Keratinocyte (primary cell): ENCODE results near the gene BNC2. TPM values are rescaled to one million over a fixed set of nuclear protein-coding genes. Genes with fewer than 3 reads are reported as not detected.

ENCODE experiments used
- DNase-seq: peaks from one replicate; pipeline ENCODE4 v3.0.0-alpha.2; 2011; ENCODE audit warnings: low read depth, missing footprints, low spot score
- FAIRE-seq: peaks from 2 replicates; lab custom pipeline; 2011; peaks lifted over from hg19 to GRCh38; lab: Jason Lieb, UNC
- H2AFZ ChIP-seq: 2 replicates; pipeline ENCODE4 v1.6.0; 2012; ENCODE audit warnings: low read length, control low read depth, inconsistent platforms; ENCODE audit not compliant: control insufficient read depth
- H3K27ac ChIP-seq: 2 replicates; pipeline ENCODE4 v1.5.1; 2011; ENCODE audit warnings: low read length; ENCODE audit not compliant: control insufficient read depth, insufficient read depth
- H3K27me3 ChIP-seq: 3 replicates; pipeline ENCODE4 v1.6.0; 2011; ENCODE audit warnings: low read length; ENCODE audit not compliant: control insufficient read depth, insufficient read depth; ENCODE audit errors: extremely low read depth
- H3K36me3 ChIP-seq, 2 experiments: 2 replicates in 1 of 2; 3 replicates in 1 of 2; pipeline ENCODE4 v1.5.1; 2011; ENCODE audit warnings: low read length in 2 of 2, mild to moderate bottlenecking in 1 of 2; ENCODE audit not compliant: control insufficient read depth in 2 of 2, insufficient read depth in 2 of 2; ENCODE audit errors: extremely low read depth in 1 of 2
- H3K4me1 ChIP-seq: 3 replicates; pipeline ENCODE4 v1.5.1; 2011; ENCODE audit warnings: low read length; ENCODE audit not compliant: control insufficient read depth, insufficient read depth; ENCODE audit errors: extremely low read depth
- H3K4me2 ChIP-seq: 3 replicates; pipeline ENCODE4 v1.6.0; 2011; ENCODE audit warnings: low read depth, low read length; ENCODE audit not compliant: control insufficient read depth, insufficient read depth; ENCODE audit errors: extremely low read depth
- H3K4me3 ChIP-seq, 3 experiments: fragments of 200-600 bp in 1 of 3; sonication (generic) in 1 of 3; 2 replicates in 2 of 3; 3 replicates in 1 of 3; pipeline ENCODE4 v1.5.1; 2011 to 2016; ENCODE audit warnings: low read length in 3 of 3, mild to moderate bottlenecking in 3 of 3, control low read depth in 2 of 3, inconsistent platforms in 1 of 3, low read depth in 1 of 3, mixed read lengths in 1 of 3, mixed run types in 1 of 3, moderate library complexity in 1 of 3; ENCODE audit not compliant: control insufficient read depth in 2 of 3, insufficient read depth in 2 of 3; ENCODE audit errors: extremely low read depth in 1 of 3
- H3K79me2 ChIP-seq: 2 replicates; pipeline ENCODE4 v1.6.0; 2012; ENCODE audit warnings: low read length; ENCODE audit not compliant: control insufficient read depth, insufficient read depth
- H3K9ac ChIP-seq: 3 replicates; pipeline ENCODE4 v1.6.0; 2011; ENCODE audit warnings: low read length; ENCODE audit not compliant: control insufficient read depth, insufficient read depth; ENCODE audit errors: extremely low read depth
- H3K9me1 ChIP-seq: 3 replicates; pipeline ENCODE4 v1.6.0; 2011; ENCODE audit warnings: low read length; ENCODE audit not compliant: control insufficient read depth, insufficient read depth; ENCODE audit errors: extremely low read depth
- H3K9me3 ChIP-seq: 2 replicates; pipeline ENCODE4 v1.5.1; 2012; ENCODE audit warnings: low read depth, low read length; ENCODE audit not compliant: control insufficient read depth
- H4K20me1 ChIP-seq: 3 replicates; pipeline ENCODE4 v1.6.0; 2011; ENCODE audit warnings: low read length; ENCODE audit not compliant: control insufficient read depth, insufficient read depth; ENCODE audit errors: extremely low read depth
- CTCF ChIP-seq, 3 experiments: IDR thresholded peaks in 1 of 3; conservative IDR thresholded peaks in 1 of 3; optimal IDR thresholded peaks in 1 of 3; 2 replicates in 2 of 3; 3 replicates in 1 of 3; pipeline versions ENCODE3 to v1.5.1; 2011; ENCODE audit warnings: low read length in 3 of 3, mild to moderate bottlenecking in 3 of 3, moderate library complexity in 2 of 3, control low read depth in 1 of 3, inconsistent platforms in 1 of 3; ENCODE audit not compliant: insufficient read depth in 2 of 3; ENCODE audit errors: extremely low read depth in 1 of 3
- EZH2 ChIP-seq: IDR thresholded peaks from one replicate; pipeline ENCODE4 v1.6.1; 2012; ENCODE audit warnings: inconsistent platforms, mild to moderate bottlenecking, low read length, moderate library complexity
- dilution Hi-C: fragments of 300-500 bp; cut with MboI; formaldehyde crosslinking; loops from one replicate; pipeline ENCODE4 v1.7.0; 2020; ENCODE audit warnings: low sequenced_read_pairs; ENCODE audit not compliant: extremely low pct_ligation_motif_present
- polyA plus RNA-seq, 5 experiments: library from polyadenylated mRNA; depleted of rRNA in 3 of 5; stranded (reverse) in 3 of 5; stranded (forward) in 1 of 5; unstranded in 1 of 5; fragments of >200 nt; gene quantifications; 1 replicate in 1 of 5; 2 replicates in 3 of 5; 3 replicates in 1 of 5; pipeline versions ENCODE4 v1.2.1 to v1.2.3, GENCODE V29; 2011 to 2012; ENCODE audit warnings: missing spikeins in 2 of 5, low read depth in 1 of 5, low replicate concordance in 1 of 5

The BNC2 gene
- polyA plus RNA-seq, 1 donor (not counting 4 experiments of a cell fraction or from before 2014, with no cell fraction given): 1.1 TPM

- H3K4me2 ChIP-seq: no peak overlapping the region
- no peak overlapping the region for H3K4me3 ChIP-seq
- dilution Hi-C loops: no loop called here
- H3K36me3 ChIP-seq: no peaks in the 10 kb centered on the region
- H3K27me3 ChIP-seq: no peaks in the 10 kb centered on the region
- no peaks in the 10 kb centered on the region for H3K9me1 ChIP-seq
- no peaks in the 10 kb centered on the region for H3K79me2 ChIP-seq
- H3K27ac ChIP-seq: no peak overlapping the region
- H3K4me1 ChIP-seq: no peaks in the 10 kb centered on the region
- no peaks in the 10 kb centered on the region for H4K20me1 ChIP-seq
- TF ChIP-seq EZH2 (no peak), CTCF (optimal IDR thresholded peaks at IDR 0.05 in 1 of 3, IDR thresholded peaks at IDR 0.05 in 1 of 3, conservative IDR thresholded peaks at IDR 0.05 in 1 of 3; ENCODE audit: extremely low read depth in 1 of 3, insufficient read depth in 2 of 3, low read length in 3 of 3) (no peak)
- H3K9me3 ChIP-seq: no peaks in the 10 kb centered on the region
- DNase-seq (no peak), FAIRE-seq (no peak)
- H2AFZ ChIP-seq: no peak overlapping the region
- no peak overlapping the region for H3K9ac ChIP-seq
These were observed 66.8 kb downstream of the BNC2 start for GRCh38 chr9:16803648-16804047.

- DNase-seq (no peak), FAIRE-seq (no peak)
- H3K9me1 ChIP-seq: no peaks in the 10 kb centered on the region
- no peak overlapping the region for H2AFZ ChIP-seq
- dilution Hi-C loops: no loop called here
- H3K9ac ChIP-seq: no peak overlapping the region
- H3K79me2 ChIP-seq: no peaks in the 10 kb centered on the region
- no peak overlapping the region for H3K4me3 ChIP-seq
- no peak overlapping the region for H3K27ac ChIP-seq
- no peak for TF ChIP-seq CTCF (optimal IDR thresholded peaks at IDR 0.05 in 1 of 3, IDR thresholded peaks at IDR 0.05 in 1 of 3, conservative IDR thresholded peaks at IDR 0.05 in 1 of 3; ENCODE audit: extremely low read depth in 1 of 3, insufficient read depth in 2 of 3, low read length in 3 of 3)
- TF ChIP-seq EZH2: no peak
- H3K9me3 ChIP-seq: no peaks in the 10 kb centered on the region
- H3K4me2 ChIP-seq: no peak overlapping the region
- no peaks in the 10 kb centered on the region for H3K27me3 ChIP-seq
- no peaks in the 10 kb centered on the region for H4K20me1 ChIP-seq
- no peaks in the 10 kb centered on the region for H3K4me1 ChIP-seq
- H3K36me3 ChIP-seq: no peaks in the 10 kb centered on the region
These were observed 68.5 kb downstream of the BNC2 start for GRCh38 chr9:16801871-16802466.
